Parathyroid adenoma (tissue), 2 donors: ENCODE data around the gene OR8D2.

ENCODE experiments used
- H2AFZ ChIP-seq: fragments of 300-600 bp; sonication (generic); one replicate; pipeline ENCODE4 v1.7.0; 2017; ENCODE audit warnings: antibody characterized with exemption, mild to moderate bottlenecking
- H3K27ac ChIP-seq: fragments of 300-600 bp; sonication (generic); one replicate; pipeline ENCODE4 v1.7.0; 2017
- H3K27me3 ChIP-seq: fragments of 300-600 bp; sonication (generic); one replicate; pipeline ENCODE4 v1.7.0; 2017; ENCODE audit warnings: low read length; ENCODE audit not compliant: control insufficient read depth, insufficient read depth
- H3K36me3 ChIP-seq: fragments of 300-600 bp; sonication (generic); one replicate; pipeline ENCODE4 v1.7.0; 2017; ENCODE audit warnings: low read length; ENCODE audit not compliant: control insufficient read depth, insufficient read depth
- H3K4me1 ChIP-seq: fragments of 300-600 bp; sonication (generic); one replicate; pipeline ENCODE4 v1.7.0; 2017; ENCODE audit warnings: control low read depth
- H3K4me2 ChIP-seq: fragments of 300-600 bp; sonication (generic); one replicate; pipeline ENCODE4 v1.7.0; 2017; ENCODE audit warnings: low read length
- H3K4me3 ChIP-seq: fragments of 300-600 bp; sonication (generic); one replicate; pipeline ENCODE4 v1.7.0; 2017; ENCODE audit warnings: low read depth, low read length
- H3K79me2 ChIP-seq: fragments of 300-600 bp; sonication (generic); one replicate; pipeline ENCODE4 v1.7.0; 2017; ENCODE audit warnings: control low read depth
- H3K9ac ChIP-seq: fragments of 300-600 bp; sonication (generic); one replicate; pipeline ENCODE4 v1.7.0; 2017; ENCODE audit warnings: mild to moderate bottlenecking
- H3K9me3 ChIP-seq: fragments of 300-600 bp; sonication (generic); one replicate; pipeline ENCODE4 v1.7.0; 2017; ENCODE audit warnings: low read length; ENCODE audit not compliant: control insufficient read depth
- CTCF ChIP-seq: fragments of 300-600 bp; sonication (generic); IDR thresholded peaks from one replicate; pipeline ENCODE4 v1.7.0; 2017; ENCODE audit warnings: antibody characterized with exemption, mild to moderate bottlenecking
- donor health status: primary hyperparathyroidism.

OR8D2 gene

GRCh38 chr11:124278261-124278660 lies 41.7 kb downstream of the OR8D2 start:
- Histone ChIP-seq H3K36me3 (no peaks in the 10 kb centered on the region), H3K27me3 (no peaks in the 10 kb centered on the region), H3K9ac (no peak overlapping the region), H2AFZ (no peak overlapping the region), H3K4me2 (no peak overlapping the region), H3K27ac (no peak overlapping the region), H3K9me3 (no peaks in the 10 kb centered on the region), H3K4me3 (no peak overlapping the region), H3K4me1 (no peaks in the 10 kb centered on the region), H3K79me2 (no peaks in the 10 kb centered on the region)
- no peak for TF ChIP-seq CTCF

- H3K27ac ChIP-seq = no peak overlapping the region
- no peaks in the 10 kb centered on the region for H3K27me3 ChIP-seq
- H3K9me3 ChIP-seq = no peaks in the 10 kb centered on the region
- no peak for TF ChIP-seq CTCF
- H2AFZ ChIP-seq = no peak overlapping the region
- no peaks in the 10 kb centered on the region for H3K36me3 ChIP-seq
- H3K4me1 ChIP-seq = no peaks in the 10 kb centered on the region
- no peak overlapping the region for H3K9ac ChIP-seq
- no peak overlapping the region for H3K4me2 ChIP-seq
- H3K79me2 ChIP-seq = no peaks in the 10 kb centered on the region
- H3K4me3 ChIP-seq = no peak overlapping the region
These were observed 42.2 kb downstream of the OR8D2 start for GRCh38 chr11:124277804-124278203.

GRCh38 chr11:124277207-124277606 lies 42.8 kb downstream of the OR8D2 start:
- no peaks in the 10 kb centered on the region for H3K4me1 ChIP-seq
- H3K27me3 ChIP-seq = no peaks in the 10 kb centered on the region
- H3K4me2 ChIP-seq = no peak overlapping the region
- no peak overlapping the region for H3K27ac ChIP-seq
- no peak for TF ChIP-seq CTCF
- H3K79me2 ChIP-seq = no peaks in the 10 kb centered on the region
- no peak overlapping the region for H3K9ac ChIP-seq
- no peaks in the 10 kb centered on the region for H3K9me3 ChIP-seq
- H2AFZ ChIP-seq = no peak overlapping the region
- H3K36me3 ChIP-seq = no peaks in the 10 kb centered on the region
- no peak overlapping the region for H3K4me3 ChIP-seq

- no peaks in the 10 kb centered on the region for H3K79me2 ChIP-seq
These were observed 43.9 kb downstream of the OR8D2 start for GRCh38 chr11:124276081-124276480.

More at GRCh38 chr11:124276081-124276480, 43.9 kb downstream of the OR8D2 start:
- Histone ChIP-seq H3K9me3 (no peaks in the 10 kb centered on the region), H3K4me1 (no peaks in the 10 kb centered on the region), H3K27ac (no peak overlapping the region), H3K36me3 (no peaks in the 10 kb centered on the region), H3K27me3 (no peaks in the 10 kb centered on the region), H3K4me2 (no peak overlapping the region), H3K4me3 (no peak overlapping the region), H2AFZ (no peak overlapping the region), H3K9ac (no peak overlapping the region)
- TF ChIP-seq CTCF = no peak
